IPS-20b (cell line): ENCODE results near the gene ADORA3.

Source experiments
- H3K27ac ChIP-seq: one replicate; pipeline ENCODE4 v1.5.1; 2013; ENCODE audit warnings: low read length
- H3K27me3 ChIP-seq: 2 replicates; pipeline ENCODE4 v1.6.1; 2013; ENCODE audit warnings: mild to moderate bottlenecking, low read length, inconsistent platforms; ENCODE audit not compliant: insufficient read depth
- H3K36me3 ChIP-seq: 2 replicates; pipeline ENCODE4 v1.6.1; 2013; ENCODE audit warnings: low read depth, mild to moderate bottlenecking, inconsistent platforms, low read length, moderate library complexity; ENCODE audit not compliant: insufficient read depth
- H3K4me1 ChIP-seq: 2 replicates; pipeline ENCODE4 v1.6.1; 2013; ENCODE audit warnings: mild to moderate bottlenecking, control low read depth, inconsistent platforms, low read length, moderate library complexity; ENCODE audit not compliant: insufficient read depth
- H3K4me3 ChIP-seq: 2 replicates; pipeline ENCODE4 v1.5.1; 2013; ENCODE audit warnings: mild to moderate bottlenecking, low read length, inconsistent platforms
- H3K9ac ChIP-seq: 2 replicates; pipeline ENCODE4 v1.6.1; 2013; ENCODE audit warnings: low read depth, mild to moderate bottlenecking, inconsistent platforms, low read length, moderate library complexity
- H3K9me3 ChIP-seq: 2 replicates; pipeline ENCODE4 v1.6.1; 2013; ENCODE audit warnings: mild to moderate bottlenecking, low read depth, low read length, inconsistent platforms; ENCODE audit not compliant: insufficient read depth

The ADORA3 gene

GRCh38 chr1:111452581-111452980, 50.9 kb downstream of the ADORA3 start:
- Histone ChIP-seq H3K4me1 (peaks cover 5% of the 10 kb centered on the region), H3K27ac (no peak overlapping the region), H3K27me3 (no peaks in the 10 kb centered on the region), H3K36me3 (peaks cover 61% of the 10 kb centered on the region), H3K9me3 (no peaks in the 10 kb centered on the region), H3K9ac (no peak overlapping the region), H3K4me3 (no peak overlapping the region)

GRCh38 chr1:111450185-111450584, 53.2 kb downstream of the ADORA3 start:
- Histone ChIP-seq H3K36me3 (peaks cover 61% of the 10 kb centered on the region), H3K4me3 (peak overlapping the region; percentile 87), H3K9me3 (no peaks in the 10 kb centered on the region), H3K9ac (peak overlapping the region; percentile 91), H3K4me1 (peaks cover 8% of the 10 kb centered on the region), H3K27me3 (no peaks in the 10 kb centered on the region), H3K27ac (no peak overlapping the region)

- peak overlapping the region; percentile 91 for H3K9ac ChIP-seq
- no peaks in the 10 kb centered on the region for H3K27me3 ChIP-seq
- H3K4me1 ChIP-seq = peaks cover 8% of the 10 kb centered on the region
- H3K9me3 ChIP-seq = no peaks in the 10 kb centered on the region
- peak overlapping the region; percentile 9 for H3K27ac ChIP-seq
- peak overlapping the region; percentile 87 for H3K4me3 ChIP-seq
- peaks cover 61% of the 10 kb centered on the region for H3K36me3 ChIP-seq
Measured at GRCh38 chr1:111449703-111450017, 53.8 kb downstream of the ADORA3 start.
